MG63 (cell line): ENCODE measurements around the gene ZNF292. TPM values are rescaled to one million over a fixed set of nuclear protein-coding genes. Genes with fewer than 3 reads are reported as not detected.
A peak's percentile ranks its signal among the peaks of the same experiment; 100 is the strongest.
"Not testable (repeated sequence)": the region's sequence is repeated elsewhere in the genome, so short reads cannot be mapped to it uniquely, and the experiment has no call there.

Experiments used
- DNase-seq: peaks from one replicate; pipeline ENCODE4 v3.0.0-alpha.2; 2020
- H3K27me3 ChIP-seq: fragments of 250-450 bp; sonication (Bioruptor Pico); 2 replicates; pipeline ENCODE4 v1.5.1; 2020; ENCODE audit warnings: mild to moderate bottlenecking, moderate library complexity
- H3K36me3 ChIP-seq: fragments of 250-450 bp; sonication (Bioruptor Pico); 2 replicates; pipeline ENCODE4 v1.5.1; 2020; ENCODE audit warnings: mild to moderate bottlenecking, moderate library complexity
- H3K4me3 ChIP-seq: fragments of 250-450 bp; sonication (Bioruptor Pico); 2 replicates; pipeline ENCODE4 v1.5.1; 2020; ENCODE audit warnings: mild to moderate bottlenecking, moderate library complexity
- H3K9me3 ChIP-seq: fragments of 250-450 bp; sonication (Bioruptor Pico); 2 replicates; pipeline ENCODE4 v1.5.1; 2020; ENCODE audit warnings: mild to moderate bottlenecking, moderate library complexity
- total RNA-seq: library from RNA; depleted of rRNA; stranded (reverse); fragments of >200 nt; shearing (Covaris generic); gene quantifications from 2 replicates; pipeline ENCODE4 v1.2.3, GENCODE V29; 2014; ENCODE audit warnings: low replicate concordance

ZNF292 gene
- total RNA-seq, 1 experiment from 2014 or later, result 4.0 TPM

DNA sequence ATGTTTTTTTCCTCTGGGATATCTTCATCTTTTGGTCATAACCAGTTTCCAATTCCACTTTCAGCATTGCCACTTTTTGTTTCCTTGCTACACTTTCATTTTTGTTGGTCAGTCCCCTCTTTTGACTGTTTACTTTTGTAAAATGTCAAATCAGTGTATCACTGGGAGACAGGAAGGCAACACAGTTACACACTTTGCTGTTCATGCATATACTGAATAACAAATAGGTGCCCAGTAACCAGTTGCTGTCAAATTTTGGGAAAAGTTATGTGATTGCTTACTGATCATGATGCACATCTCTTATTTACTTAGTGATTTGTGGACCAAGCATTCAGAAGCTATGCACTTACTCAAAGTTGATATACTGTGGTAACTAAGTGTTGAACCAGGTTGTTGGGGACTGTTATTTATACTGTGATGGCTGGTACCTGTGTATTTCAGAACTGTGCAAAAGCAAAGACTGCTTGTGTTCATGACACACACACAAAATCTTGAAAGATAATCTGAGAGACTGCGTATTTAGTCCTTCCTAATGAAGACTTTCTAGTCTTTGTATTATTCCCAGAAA is 41.0 kb downstream of the ZNF292 start:
- no peaks in the 10 kb centered on the region; the same call in none of the 2 replicates for H3K36me3 ChIP-seq
- H3K4me3 ChIP-seq, result no peak overlapping the region
- no peaks in the 10 kb centered on the region for H3K27me3 ChIP-seq
- H3K9me3 ChIP-seq, result no peaks in the 10 kb centered on the region
- DNase-seq, result no peak

GRCh38 chr6:87197547-87197946 is 42.2 kb downstream of the ZNF292 start:
- no peaks in the 10 kb centered on the region for H3K9me3 ChIP-seq
- H3K4me3 ChIP-seq, result no peak overlapping the region
- H3K27me3 ChIP-seq, result no peaks in the 10 kb centered on the region
- peaks cover 2% of the 10 kb centered on the region; the same call in 1 of the 2 replicates for H3K36me3 ChIP-seq
- DNase-seq, result no peak

GRCh38 chr6:87198022-87198810 is 42.9 kb downstream of the ZNF292 start:
- not testable (repeated sequence) for H3K4me3 ChIP-seq, H3K27me3 ChIP-seq, H3K36me3 ChIP-seq, H3K9me3 ChIP-seq
- DNase-seq, result peak; percentile 21

DNA sequence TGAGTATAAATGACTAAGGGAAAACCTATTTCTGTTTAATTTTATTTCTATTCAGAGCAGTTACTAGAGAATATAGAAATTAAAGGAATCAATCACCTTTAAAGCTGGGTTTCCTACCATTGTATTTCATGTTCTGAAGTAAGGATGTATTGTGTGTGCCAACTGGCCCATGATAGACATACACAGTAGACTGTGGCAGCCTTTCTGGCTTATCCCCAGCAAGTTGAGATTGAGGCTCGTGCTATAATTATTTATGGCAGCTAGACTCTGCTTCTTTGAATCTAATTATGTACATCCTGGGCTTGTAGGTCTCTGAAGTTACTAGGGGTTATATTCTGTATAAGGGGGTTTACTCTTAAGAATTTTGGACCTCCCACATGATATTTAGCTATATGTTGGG is 44.4 kb downstream of the ZNF292 start:
- H3K36me3 ChIP-seq, result peaks cover 5% of the 10 kb centered on the region; the same call in 1 of the 2 replicates

DNA sequence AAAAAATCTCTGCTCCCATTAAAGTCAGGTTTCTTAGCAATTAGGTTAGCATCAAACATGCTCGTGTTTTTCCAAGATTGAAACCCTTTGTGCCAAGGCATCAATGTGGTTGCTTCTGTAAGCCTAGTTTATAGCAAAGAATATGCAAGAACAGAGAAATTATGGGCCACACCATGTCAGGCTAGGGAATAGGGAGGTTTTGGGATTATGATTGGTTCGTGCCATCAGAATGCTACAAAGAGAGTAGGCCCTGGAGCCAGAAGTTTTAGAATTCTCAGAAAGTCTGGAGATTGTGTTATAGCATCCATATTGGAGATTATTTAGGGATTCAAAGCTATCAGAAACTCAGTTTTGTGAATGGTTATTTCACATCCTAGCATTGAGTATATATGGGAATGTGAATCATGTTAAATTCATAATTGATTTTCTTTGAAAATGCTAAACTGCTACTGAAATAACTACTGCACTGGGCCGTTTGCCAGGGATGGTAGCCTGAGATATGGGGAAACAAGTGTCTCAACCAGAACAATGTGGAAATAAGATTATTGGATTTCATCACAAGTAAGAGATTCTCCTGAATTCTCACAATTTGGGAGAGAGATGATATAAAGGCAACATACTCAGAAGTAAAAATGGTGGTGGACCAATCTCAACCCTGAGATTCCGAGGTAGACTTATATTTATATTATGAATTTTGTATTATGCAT is 45.3 kb downstream of the ZNF292 start:
- DNase-seq, result no peak
- no peaks in the 10 kb centered on the region for H3K9me3 ChIP-seq

More for the DNA sequence above, 44.4 kb downstream of the ZNF292 start:
- DNase-seq, result no peak
- Histone ChIP-seq H3K4me3 (no peak overlapping the region), H3K9me3 (no peaks in the 10 kb centered on the region), H3K27me3 (no peaks in the 10 kb centered on the region)

GRCh38 chr6:87203448-87204023 is 48.2 kb downstream of the ZNF292 start:
- Histone ChIP-seq H3K27me3 (no peaks in the 10 kb centered on the region), H3K9me3 (no peaks in the 10 kb centered on the region), H3K36me3 (peaks cover 14% of the 10 kb centered on the region), H3K4me3 (no peak overlapping the region)
- no peak for DNase-seq

More for the DNA sequence above, 45.3 kb downstream of the ZNF292 start:
- Histone ChIP-seq H3K27me3 (no peaks in the 10 kb centered on the region), H3K36me3 (peaks cover 5% of the 10 kb centered on the region; the same call in 1 of the 2 replicates), H3K4me3 (no peak overlapping the region)

- Histone ChIP-seq H3K36me3 (peaks cover 10% of the 10 kb centered on the region), H3K4me3 (no peak overlapping the region), H3K27me3 (no peaks in the 10 kb centered on the region), H3K9me3 (no peaks in the 10 kb centered on the region)
- DNase-seq, result no peak
Measured at GRCh38 chr6:87209812-87210211, 54.4 kb downstream of the ZNF292 start.

DNA sequence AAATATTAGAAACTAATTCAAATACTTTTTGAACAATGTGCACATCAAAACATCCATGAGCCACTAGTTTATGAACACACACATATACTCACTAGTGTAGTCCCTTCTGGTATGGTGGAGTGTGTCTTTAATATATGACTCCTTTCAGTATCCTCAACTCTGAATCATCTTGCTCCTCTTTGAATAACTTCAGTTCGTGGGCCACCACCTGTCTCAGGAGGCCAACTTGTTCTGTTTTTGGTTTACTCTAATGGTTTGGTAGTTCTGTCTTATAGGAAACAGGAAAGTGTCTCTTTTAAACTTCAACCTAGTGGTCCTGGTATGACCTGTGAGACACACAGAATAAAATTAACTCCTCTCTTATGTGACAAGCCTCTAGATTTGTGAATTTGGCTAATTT is 55.6 kb downstream of the ZNF292 start:
- H3K4me3 ChIP-seq, result no peak overlapping the region
- DNase-seq, result no peak

DNA sequence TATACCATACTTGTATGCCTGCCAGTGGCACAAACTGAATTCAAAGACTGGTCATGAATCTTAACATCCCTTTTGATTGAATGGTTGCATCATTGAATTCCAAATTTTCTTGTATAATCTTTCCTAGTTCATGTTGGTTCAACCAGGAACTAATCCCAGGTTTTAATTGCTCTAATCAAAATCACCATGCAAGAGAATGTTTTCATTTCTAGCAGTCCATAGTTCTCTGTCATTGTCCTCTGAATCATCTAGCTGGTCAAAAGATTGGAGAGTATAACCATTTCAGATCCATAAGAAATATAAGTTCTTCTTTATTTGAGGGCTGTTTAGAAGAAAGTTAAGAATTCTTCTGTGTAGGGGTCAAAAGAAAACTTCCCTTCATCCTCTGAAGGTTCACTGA is 57.2 kb downstream of the ZNF292 start:
- no peaks in the 10 kb centered on the region for H3K9me3 ChIP-seq
- no peaks in the 10 kb centered on the region for H3K27me3 ChIP-seq
- peaks cover 6% of the 10 kb centered on the region for H3K36me3 ChIP-seq
- no peak overlapping the region for H3K4me3 ChIP-seq
- no peak for DNase-seq

More for the DNA sequence above, 55.6 kb downstream of the ZNF292 start:
- no peaks in the 10 kb centered on the region for H3K9me3 ChIP-seq
- no peaks in the 10 kb centered on the region for H3K27me3 ChIP-seq
- peaks cover 5% of the 10 kb centered on the region for H3K36me3 ChIP-seq

- no peak overlapping the region for H3K4me3 ChIP-seq
- no peak for DNase-seq
- H3K9me3 ChIP-seq, result no peaks in the 10 kb centered on the region
- peaks cover 9% of the 10 kb centered on the region for H3K36me3 ChIP-seq
- H3K27me3 ChIP-seq, result no peaks in the 10 kb centered on the region
Measured at GRCh38 chr6:87213364-87213763, 58.0 kb downstream of the ZNF292 start.

- Histone ChIP-seq H3K4me3 (no peak overlapping the region), H3K27me3 (no peaks in the 10 kb centered on the region)
Measured at GRCh38 chr6:87214831-87215230, 59.5 kb downstream of the ZNF292 start.

GRCh38 chr6:87220997-87221396 is 65.6 kb downstream of the ZNF292 start:
- no peak overlapping the region for H3K4me3 ChIP-seq
- peaks cover 56% of the 10 kb centered on the region for H3K36me3 ChIP-seq
- DNase-seq, result no peak
- no peaks in the 10 kb centered on the region for H3K9me3 ChIP-seq
- H3K27me3 ChIP-seq, result no peaks in the 10 kb centered on the region

More at GRCh38 chr6:87214831-87215230, 59.5 kb downstream of the ZNF292 start:
- no peak for DNase-seq
- H3K36me3 ChIP-seq, result peaks cover 13% of the 10 kb centered on the region
- no peaks in the 10 kb centered on the region for H3K9me3 ChIP-seq

DNA sequence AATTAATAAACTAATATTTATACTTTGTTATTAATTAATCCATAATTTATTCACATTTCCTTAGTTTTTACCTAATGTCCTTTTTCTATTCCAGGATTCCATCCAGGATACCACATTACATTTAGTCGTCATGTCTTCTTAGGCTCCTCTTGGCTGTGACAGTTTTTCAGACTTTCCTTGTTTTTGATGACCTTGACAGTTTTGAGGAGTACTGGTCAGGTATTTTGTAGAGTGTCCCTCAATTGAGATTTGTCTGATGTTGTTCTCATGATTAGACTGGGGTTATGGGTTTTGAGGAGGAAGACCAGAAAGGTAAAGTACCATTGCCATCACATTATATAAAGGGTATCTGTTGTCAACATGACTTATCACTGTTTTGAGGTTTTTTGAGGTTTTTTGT is 67.3 kb downstream of the ZNF292 start:
- peaks cover 50% of the 10 kb centered on the region for H3K36me3 ChIP-seq
- no peaks in the 10 kb centered on the region for H3K9me3 ChIP-seq
- no peaks in the 10 kb centered on the region for H3K27me3 ChIP-seq
- DNase-seq, result no peak
- H3K4me3 ChIP-seq, result no peak overlapping the region

- Histone ChIP-seq H3K36me3 (peaks cover 47% of the 10 kb centered on the region), H3K4me3 (no peak overlapping the region), H3K27me3 (no peaks in the 10 kb centered on the region), H3K9me3 (no peaks in the 10 kb centered on the region)
- no peak for DNase-seq
Measured at GRCh38 chr6:87224971-87225370, 69.6 kb downstream of the ZNF292 start.

- H3K36me3 ChIP-seq, result peaks cover 45% of the 10 kb centered on the region
- no peaks in the 10 kb centered on the region for H3K27me3 ChIP-seq
- no peak overlapping the region for H3K4me3 ChIP-seq
- DNase-seq, result no peak
- no peaks in the 10 kb centered on the region for H3K9me3 ChIP-seq
Measured at GRCh38 chr6:87225511-87225910, 70.1 kb downstream of the ZNF292 start.

GRCh38 chr6:87225937-87226336 is 70.6 kb downstream of the ZNF292 start:
- Histone ChIP-seq H3K36me3 (peaks cover 41% of the 10 kb centered on the region), H3K9me3 (no peaks in the 10 kb centered on the region)

DNA sequence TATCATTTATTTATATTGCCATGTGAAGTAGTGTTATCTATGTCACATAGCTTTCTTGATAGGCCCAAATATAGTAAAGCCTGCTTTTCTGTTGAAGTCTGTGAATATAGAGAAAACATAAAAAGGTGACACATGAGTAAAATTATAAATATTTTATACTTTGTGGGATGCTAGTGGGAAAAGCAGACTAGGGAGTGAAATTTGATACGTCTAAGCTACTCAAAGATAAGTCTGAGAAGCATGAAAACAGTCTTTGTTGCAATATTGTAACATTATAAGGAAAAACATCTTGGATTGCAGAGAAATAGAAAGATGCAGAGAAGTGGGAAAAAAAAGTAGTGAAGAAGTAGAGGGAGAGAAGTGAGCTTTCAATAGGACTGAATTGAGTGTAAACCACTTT is 75.4 kb downstream of the ZNF292 start:
- Histone ChIP-seq H3K9me3 (no peaks in the 10 kb centered on the region), H3K36me3 (peaks cover 13% of the 10 kb centered on the region), H3K4me3 (no peak overlapping the region), H3K27me3 (no peaks in the 10 kb centered on the region)
- DNase-seq, result no peak

More at GRCh38 chr6:87225937-87226336, 70.6 kb downstream of the ZNF292 start:
- DNase-seq, result no peak
- Histone ChIP-seq H3K27me3 (no peaks in the 10 kb centered on the region), H3K4me3 (no peak overlapping the region)
